Thymus (tissue), 11 donors: ENCODE results near the gene ZDHHC14. TPM values are rescaled to one million over a fixed set of nuclear protein-coding genes. Genes with fewer than 3 reads are reported as not detected.
A peak's percentile ranks its signal among the peaks of the same experiment; 100 is the strongest.

Source experiments
- DNase-seq, 9 donors: peaks; one replicate each; pipeline ENCODE4 v3.0.0-alpha.2; 2013; ENCODE audit warnings: low spot score in 9 of 9, low read depth in 6 of 9, missing footprints in 1 of 9
- H3K27ac ChIP-seq, 2 donors: one replicate each; pipeline ENCODE4 v1.5.1; 2013; ENCODE audit warnings: control low read depth in 1 of 2, low read depth in 1 of 2, low read length in 1 of 2, mild to moderate bottlenecking in 1 of 2, moderate library complexity in 1 of 2
- H3K27me3 ChIP-seq, 2 donors: one replicate each; pipeline ENCODE4 v1.5.1; 2013; ENCODE audit warnings: low read length in 1 of 2; ENCODE audit not compliant: control insufficient read depth in 2 of 2, insufficient read depth in 1 of 2
- H3K36me3 ChIP-seq, 2 donors: one replicate each; pipeline ENCODE4 v1.5.1; 2013; ENCODE audit warnings: low read length in 1 of 2, mild to moderate bottlenecking in 1 of 2, moderate library complexity in 1 of 2; ENCODE audit not compliant: control insufficient read depth in 2 of 2, insufficient read depth in 2 of 2
- H3K4me1 ChIP-seq, 2 donors: one replicate each; pipeline ENCODE4 v1.5.1; 2013; ENCODE audit warnings: low read length in 2 of 2; ENCODE audit not compliant: control insufficient read depth in 2 of 2, insufficient read depth in 2 of 2
- H3K4me3 ChIP-seq, 2 donors: one replicate each; pipeline ENCODE4 v1.5.1; 2013; ENCODE audit warnings: low read length in 2 of 2, control low read depth in 1 of 2, mild to moderate bottlenecking in 1 of 2
- H3K9me3 ChIP-seq, 2 donors: one replicate each; pipeline ENCODE4 v1.5.1; 2013; ENCODE audit warnings: low read length in 1 of 2, mild to moderate bottlenecking in 1 of 2; ENCODE audit not compliant: control insufficient read depth in 2 of 2, insufficient read depth in 1 of 2
- WGBS: extraction: QIAGEN DNeasy Blood & Tissue Kit; methylation state at CpG from one replicate; pipeline ENCODE4 v1.1.7; 2013; 5-methylcytosine and 5-hydroxymethylcytosine counted together
- polyA plus RNA-seq: library from polyadenylated mRNA; stranded (reverse); fragments of 200-250 nt; gene quantifications from one replicate; pipeline ENCODE4 v1.2.3, GENCODE V29; 2013
- total RNA-seq: library from RNA; stranded (reverse); fragments of 120-200 nt; gene quantifications from one replicate; pipeline ENCODE4 v1.2.4, GENCODE V29; 2013
- donor health status: healthy.

ZDHHC14 gene
- total and polyA plus RNA-seq, 2 donors = 3.4 to 7.5 TPM

- WGBS = over 99% methylated on average over 3 of the region's 3 CpGs
- H3K36me3 ChIP-seq = no peaks in the 10 kb centered on the region
- DNase-seq = no peak
- no peaks in the 10 kb centered on the region for H3K27me3 ChIP-seq
- no peak overlapping the region for H3K27ac ChIP-seq
- no peaks in the 10 kb centered on the region for H3K4me1 ChIP-seq
- no peak overlapping the region for H3K4me3 ChIP-seq
- H3K9me3 ChIP-seq = no peaks in the 10 kb centered on the region
Observed at GRCh38 chr6:157620944-157621343, 240.0 kb downstream of the ZDHHC14 start.

GRCh38 chr6:157621406-157621805 lies 240.4 kb downstream of the ZDHHC14 start:
- H3K4me3 ChIP-seq = no peak overlapping the region
- H3K36me3 ChIP-seq = no peaks in the 10 kb centered on the region
- WGBS = 81% methylated on average over 6 of the region's 6 CpGs
- H3K27ac ChIP-seq = no peak overlapping the region
- no peaks in the 10 kb centered on the region for H3K4me1 ChIP-seq
- DNase-seq = no peak
- H3K9me3 ChIP-seq = no peaks in the 10 kb centered on the region
- no peaks in the 10 kb centered on the region for H3K27me3 ChIP-seq

GRCh38 chr6:157622427-157622826 lies 241.4 kb downstream of the ZDHHC14 start:
- WGBS = 97% methylated on average over 3 of the region's 3 CpGs
- Histone ChIP-seq H3K9me3 (no peaks in the 10 kb centered on the region), H3K27me3 (no peaks in the 10 kb centered on the region), H3K4me1 (no peaks in the 10 kb centered on the region), H3K36me3 (no peaks in the 10 kb centered on the region), H3K4me3 (no peak overlapping the region), H3K27ac (no peak overlapping the region)
- no peak for DNase-seq

GRCh38 chr6:157625111-157625510 lies 244.1 kb downstream of the ZDHHC14 start:
- WGBS = 95% methylated on average over 7 of the region's 7 CpGs
- no peaks in the 10 kb centered on the region for H3K9me3 ChIP-seq
- DNase-seq = no peak
- H3K27me3 ChIP-seq = no peaks in the 10 kb centered on the region
- H3K36me3 ChIP-seq = no peaks in the 10 kb centered on the region
- H3K4me3 ChIP-seq = no peak overlapping the region
- no peak overlapping the region for H3K27ac ChIP-seq
- H3K4me1 ChIP-seq = peaks cover 2 to 7% of the 10 kb centered on the region in 2 donors

GRCh38 chr6:157625764-157626163 lies 244.8 kb downstream of the ZDHHC14 start:
- no peak overlapping the region for H3K4me3 ChIP-seq
- WGBS = 97% methylated on average over 10 of the region's 10 CpGs
- H3K36me3 ChIP-seq = no peaks in the 10 kb centered on the region
- H3K4me1 ChIP-seq = peaks cover 2 to 7% of the 10 kb centered on the region in 2 donors
- no peak for DNase-seq
- no peaks in the 10 kb centered on the region for H3K27me3 ChIP-seq
- no peaks in the 10 kb centered on the region for H3K9me3 ChIP-seq
- H3K27ac ChIP-seq = no peak overlapping the region

- H3K4me1 ChIP-seq = peaks cover 2 to 7% of the 10 kb centered on the region in 2 donors
- WGBS = 89% methylated on average over 11 of the region's 11 CpGs
- no peak overlapping the region for H3K4me3 ChIP-seq
- H3K27me3 ChIP-seq = no peaks in the 10 kb centered on the region
- no peak for DNase-seq
- no peaks in the 10 kb centered on the region for H3K36me3 ChIP-seq
- H3K27ac ChIP-seq = no peak overlapping the region
- H3K9me3 ChIP-seq = no peaks in the 10 kb centered on the region
Observed at GRCh38 chr6:157627195-157627966, 246.4 kb downstream of the ZDHHC14 start.

- no peak for DNase-seq
- Histone ChIP-seq H3K27ac (no peak overlapping the region), H3K9me3 (no peaks in the 10 kb centered on the region), H3K4me3 (no peak overlapping the region), H3K27me3 (no peaks in the 10 kb centered on the region), H3K36me3 (no peaks in the 10 kb centered on the region), H3K4me1 (peaks cover 2 to 7% of the 10 kb centered on the region in 2 donors)
- WGBS = 98% methylated on average over 11 of the region's 11 CpGs
Observed at GRCh38 chr6:157628463-157628862, 247.5 kb downstream of the ZDHHC14 start.

- peaks cover 2 to 7% of the 10 kb centered on the region in 2 donors for H3K4me1 ChIP-seq
- no peak overlapping the region for H3K27ac ChIP-seq
- DNase-seq = peak in 1 of 9 donors; percentile 26
Observed at GRCh38 chr6:157629220-157629619, 248.2 kb downstream of the ZDHHC14 start.

GRCh38 chr6:157630463-157631080 lies 249.6 kb downstream of the ZDHHC14 start:
- Histone ChIP-seq H3K4me3 (no peak overlapping the region), H3K36me3 (no peaks in the 10 kb centered on the region), H3K4me1 (peaks cover 2 to 7% of the 10 kb centered on the region in 2 donors), H3K27me3 (no peaks in the 10 kb centered on the region), H3K9me3 (no peaks in the 10 kb centered on the region), H3K27ac (no peak overlapping the region)
- 78% methylated on average over 5 of the region's 5 CpGs for WGBS
- DNase-seq = no peak

More at GRCh38 chr6:157629220-157629619, 248.2 kb downstream of the ZDHHC14 start:
- H3K9me3 ChIP-seq = no peaks in the 10 kb centered on the region
- no peaks in the 10 kb centered on the region for H3K27me3 ChIP-seq
- WGBS = 20% methylated on average over 10 of the region's 10 CpGs
- no peak overlapping the region for H3K4me3 ChIP-seq
- H3K36me3 ChIP-seq = no peaks in the 10 kb centered on the region
